ENCODE results near the gene HERPUD2. TPM values are rescaled to one million over a fixed set of nuclear protein-coding genes. Genes with fewer than 3 reads are reported as not detected.
"Not testable (repeated sequence)": the region's sequence is repeated elsewhere in the genome, so short reads cannot be mapped to it uniquely, and the experiment has no call there.

HERPUD2 gene
- total RNA-seq, 1 donor from 2014 or later = 33.6 TPM

- no peak for DNase-seq (ENCODE audit: low spot score)
Observed at GRCh38 chr7:35677582-35678356, 17.2 kb downstream of the HERPUD2 start.

GRCh38 chr7:35676211-35676610, 18.7 kb downstream of the HERPUD2 start:
- DNase-seq (ENCODE audit: low spot score) = no peak

- no peak for DNase-seq (ENCODE audit: low spot score)
Observed at GRCh38 chr7:35670856-35671569, 23.9 kb downstream of the HERPUD2 start.

- not testable (repeated sequence) for DNase-seq (ENCODE audit: low spot score)
Observed at GRCh38 chr7:35660411-35660810, 34.5 kb downstream of the HERPUD2 start.

- DNase-seq (ENCODE audit: low spot score) = no peak
Observed at GRCh38 chr7:35658606-35659201, 36.2 kb downstream of the HERPUD2 start.

- DNase-seq (ENCODE audit: low spot score) = no peak
Observed at GRCh38 chr7:35657125-35657524, 37.8 kb downstream of the HERPUD2 start.

GRCh38 chr7:35654558-35654957, 40.4 kb downstream of the HERPUD2 start:
- not testable (repeated sequence) for DNase-seq (ENCODE audit: low spot score)

GRCh38 chr7:35652124-35652523, 42.8 kb downstream of the HERPUD2 start:
- no peak for DNase-seq (ENCODE audit: low spot score)

GRCh38 chr7:35650751-35651150, 44.2 kb downstream of the HERPUD2 start:
- DNase-seq (ENCODE audit: low spot score) = no peak

GRCh38 chr7:35649711-35650110, 45.2 kb downstream of the HERPUD2 start:
- DNase-seq (ENCODE audit: low spot score) = no peak

- no peak for DNase-seq (ENCODE audit: low spot score)
Observed at GRCh38 chr7:35648367-35648766, 46.6 kb downstream of the HERPUD2 start.

- no peak for DNase-seq (ENCODE audit: low spot score)
Observed at GRCh38 chr7:35647171-35647574, 47.8 kb downstream of the HERPUD2 start.

- DNase-seq (ENCODE audit: low spot score) = no peak
Observed at GRCh38 chr7:35646289-35647023, 48.5 kb downstream of the HERPUD2 start.

- no peak for DNase-seq (ENCODE audit: low spot score)
Observed at GRCh38 chr7:35645691-35646090, 49.2 kb downstream of the HERPUD2 start.

GRCh38 chr7:35630024-35630972, 64.6 kb downstream of the HERPUD2 start:
- DNase-seq (ENCODE audit: low spot score) = no peak

GRCh38 chr7:35624299-35625186, 70.4 kb downstream of the HERPUD2 start:
- no peak for DNase-seq (ENCODE audit: low spot score)

GRCh38 chr7:35623381-35623780, 71.6 kb downstream of the HERPUD2 start:
- no peak for DNase-seq (ENCODE audit: low spot score)

GRCh38 chr7:35619863-35620262, 75.1 kb downstream of the HERPUD2 start:
- no peak for DNase-seq (ENCODE audit: low spot score)

GRCh38 chr7:35617041-35617440, 77.9 kb downstream of the HERPUD2 start:
- DNase-seq (ENCODE audit: low spot score) = no peak

GRCh38 chr7:35613150-35613549, 81.8 kb downstream of the HERPUD2 start:
- DNase-seq (ENCODE audit: low spot score) = no peak
